HG03060 (cell line): Measurements from ENCODE around the gene CCDC149.

Experiments used
- ATAC-seq: cut with Tn5 transposase; IDR thresholded peaks from one replicate; pipeline ENCODE4 v1.9.1; 2021; ENCODE audit warnings: low read depth, moderate number of reproducible peaks; ENCODE audit not compliant: unreplicated experiment

Gene CCDC149

DNA sequence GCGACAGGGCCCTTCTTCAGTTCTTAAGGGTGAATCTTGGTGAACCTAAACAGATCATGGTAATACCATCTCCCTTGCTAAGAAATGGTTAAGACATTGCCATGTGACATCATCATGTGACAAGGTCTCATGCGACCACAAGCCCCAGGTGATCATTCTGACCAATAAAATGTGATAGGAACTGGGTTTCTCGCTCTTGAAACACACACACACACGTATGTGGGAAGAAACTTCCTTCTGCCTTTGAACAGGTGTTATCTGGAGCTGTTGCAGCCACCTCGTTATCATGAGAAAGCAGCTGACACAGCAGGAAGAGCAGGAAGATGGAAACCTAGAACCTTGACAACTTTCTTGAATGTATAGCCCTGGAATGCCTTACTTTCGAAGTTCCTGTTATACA is 107.3 kb downstream of the CCDC149 start:
- no peak for ATAC-seq

DNA sequence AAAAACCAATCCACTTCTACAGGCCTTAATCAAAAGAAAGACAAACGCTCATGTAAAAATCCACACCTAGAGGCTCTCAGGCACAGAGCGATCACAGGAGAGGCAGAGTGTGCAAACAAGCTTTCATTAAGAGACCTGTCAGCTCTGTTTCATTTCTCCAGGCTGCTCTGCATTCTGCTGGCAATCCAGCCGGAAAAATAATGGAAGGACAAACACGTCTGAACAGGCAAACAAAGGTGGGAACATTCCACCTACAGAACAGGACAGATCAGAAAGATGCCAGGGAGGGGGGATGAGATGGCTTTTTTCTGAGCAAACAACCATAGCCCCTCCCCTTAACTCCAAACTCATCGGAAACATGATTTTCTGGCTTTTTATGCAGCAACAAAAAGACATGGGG is 107.8 kb downstream of the CCDC149 start:
- ATAC-seq = no peak

DNA sequence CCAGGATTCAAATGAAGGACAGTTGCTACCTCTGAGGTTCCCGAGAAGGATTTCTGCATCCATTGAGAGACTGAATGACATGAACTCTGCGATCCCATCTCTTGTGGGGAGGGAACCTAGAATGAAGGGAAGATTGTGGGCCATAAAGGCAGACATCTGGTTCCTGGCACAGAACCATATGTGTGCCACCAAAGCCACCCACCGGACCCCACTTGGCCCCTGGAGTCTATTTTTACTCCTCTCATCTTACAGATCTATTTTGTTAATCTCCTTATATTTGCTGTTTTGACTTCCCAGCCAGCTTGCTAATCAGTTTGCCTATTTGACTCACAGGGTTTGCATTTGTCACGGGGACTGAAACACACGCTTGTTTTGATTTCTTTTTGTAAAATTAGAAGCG is 110.2 kb downstream of the CCDC149 start:
- no peak for ATAC-seq

DNA sequence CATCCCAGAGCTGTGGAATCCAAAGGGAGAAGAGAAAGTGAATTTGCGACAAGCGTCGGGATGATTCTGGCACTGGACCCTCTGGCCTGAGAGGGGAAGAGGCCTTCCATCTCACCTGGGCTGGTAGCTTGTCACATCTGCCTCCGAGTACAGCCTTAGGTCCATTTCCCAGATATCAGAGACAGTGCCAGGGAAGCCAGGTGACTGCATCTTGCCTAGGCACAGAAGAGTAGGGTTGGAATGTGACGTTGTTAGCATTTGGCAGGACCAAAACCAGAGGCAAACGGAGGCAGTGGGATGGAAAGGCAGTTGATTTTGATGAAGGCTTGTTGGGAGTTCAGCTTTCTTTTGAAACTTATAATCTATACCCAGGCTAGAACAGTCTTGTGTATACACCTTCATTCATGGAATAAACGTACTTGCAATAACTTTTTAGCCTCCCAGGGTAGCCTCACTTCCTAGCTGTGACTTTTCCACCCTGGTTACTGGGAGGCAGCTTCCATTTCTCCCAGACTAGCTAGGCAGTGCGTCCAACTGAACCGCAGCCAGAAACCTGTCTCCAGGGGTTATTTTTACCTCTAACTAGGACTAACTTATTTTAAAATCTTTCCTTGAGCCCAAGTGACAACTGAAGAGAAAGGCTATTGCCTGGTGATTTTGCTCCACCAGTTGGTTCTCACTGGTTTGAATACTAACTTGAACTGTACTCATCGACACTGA is 111.5 kb downstream of the CCDC149 start:
- no peak for ATAC-seq

DNA sequence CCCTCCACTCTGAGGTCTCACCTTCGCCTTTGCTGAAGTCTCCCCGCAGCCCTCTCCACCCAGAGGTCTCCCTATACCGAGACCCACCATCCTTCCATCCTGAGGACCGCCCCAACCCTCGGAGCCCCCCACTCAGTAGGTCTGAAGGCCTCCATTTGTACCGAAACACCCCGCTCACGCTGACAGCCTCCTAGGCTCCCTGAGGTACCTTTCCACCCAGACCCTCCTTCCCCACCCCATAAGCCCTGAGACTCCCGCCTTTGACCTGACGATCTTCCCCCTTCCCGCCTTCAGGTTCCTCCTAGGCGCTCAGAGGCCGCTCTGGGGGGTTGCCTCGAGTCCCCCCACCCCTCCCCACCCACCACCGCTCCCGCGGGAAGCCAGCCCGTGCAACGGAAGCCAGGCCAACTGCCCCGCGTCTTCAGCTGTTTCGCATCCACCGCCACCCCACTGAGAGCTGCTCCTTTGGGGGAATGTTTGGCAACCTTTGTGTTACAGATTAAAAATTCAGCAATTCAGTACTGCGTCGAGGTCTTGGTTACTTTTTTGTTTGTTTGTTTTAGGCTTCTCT is 112.4 kb downstream of the CCDC149 start:
- ATAC-seq = no peak

DNA sequence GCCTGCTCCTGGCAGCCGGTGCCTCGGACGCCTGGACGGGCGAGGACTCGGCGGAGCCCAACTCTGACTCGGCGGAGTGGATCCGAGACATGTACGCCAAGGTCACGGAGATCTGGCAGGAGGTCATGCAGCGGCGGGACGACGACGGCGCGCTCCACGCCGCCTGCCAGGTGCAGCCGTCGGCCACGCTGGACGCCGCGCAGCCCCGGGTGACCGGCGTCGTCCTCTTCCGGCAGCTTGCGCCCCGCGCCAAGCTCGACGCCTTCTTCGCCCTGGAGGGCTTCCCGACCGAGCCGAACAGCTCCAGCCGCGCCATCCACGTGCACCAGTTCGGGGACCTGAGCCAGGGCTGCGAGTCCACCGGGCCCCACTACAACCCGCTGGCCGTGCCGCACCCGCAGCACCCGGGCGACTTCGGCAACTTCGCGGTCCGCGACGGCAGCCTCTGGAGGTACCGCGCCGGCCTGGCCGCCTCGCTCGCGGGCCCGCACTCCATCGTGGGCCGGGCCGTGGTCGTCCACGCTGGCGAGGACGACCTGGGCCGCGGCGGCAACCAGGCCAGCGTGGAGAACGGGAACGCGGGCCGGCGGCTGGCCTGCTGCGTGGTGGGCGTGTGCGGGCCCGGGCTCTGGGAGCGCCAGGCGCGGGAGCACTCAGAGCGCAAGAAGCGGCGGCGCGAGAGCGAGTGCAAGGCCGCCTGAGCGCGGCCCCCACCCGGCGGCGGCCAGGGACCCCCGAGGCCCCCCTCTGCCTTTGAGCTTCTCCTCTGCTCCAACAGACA is 113.1 kb downstream of the CCDC149 start:
- no peak for ATAC-seq

DNA sequence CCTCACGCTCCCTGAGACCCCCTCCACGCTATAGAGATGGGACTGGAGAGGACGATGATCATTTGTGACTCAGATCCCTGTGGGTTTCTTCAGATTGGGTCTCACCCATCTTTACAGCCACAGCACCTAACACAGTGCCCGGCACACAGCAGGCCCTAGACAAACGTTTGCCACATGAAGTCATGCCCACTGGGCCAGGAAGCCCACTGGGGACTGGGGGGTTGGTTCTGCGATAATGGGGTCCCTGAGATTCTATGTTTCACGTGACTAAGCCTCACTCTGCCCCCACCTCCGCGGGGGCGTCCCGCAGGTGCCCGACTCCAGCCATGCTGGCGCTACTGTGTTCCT is 113.7 kb downstream of the CCDC149 start:
- ATAC-seq = no peak

DNA sequence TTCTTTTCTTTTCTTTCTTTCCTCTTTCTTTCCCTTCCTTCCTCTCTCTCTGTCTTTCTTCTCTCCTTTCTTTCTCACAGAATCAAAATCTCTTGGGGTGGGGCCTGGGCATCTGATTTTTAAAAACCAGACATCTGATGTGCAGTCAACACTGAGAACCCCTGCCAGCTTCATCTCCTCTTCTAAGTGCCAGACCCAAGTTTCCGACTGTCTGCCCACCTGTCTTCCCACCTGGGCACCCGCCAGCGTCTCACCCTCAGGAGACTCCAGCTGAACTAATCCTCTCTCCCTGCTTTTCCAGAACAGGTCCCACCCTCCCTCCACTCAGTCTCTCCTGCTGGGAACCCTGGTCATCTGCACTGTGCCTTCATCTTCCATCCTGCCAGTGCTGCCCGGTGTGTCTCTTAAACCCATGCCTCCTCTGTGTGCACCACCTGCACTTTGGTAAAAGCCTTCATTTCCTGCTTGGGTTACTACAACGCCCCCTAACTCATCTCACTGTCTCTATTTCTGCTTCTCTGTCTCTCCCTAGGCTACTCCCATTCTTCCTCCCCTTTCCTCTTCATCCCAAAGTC is 114.7 kb downstream of the CCDC149 start:
- no peak for ATAC-seq

DNA sequence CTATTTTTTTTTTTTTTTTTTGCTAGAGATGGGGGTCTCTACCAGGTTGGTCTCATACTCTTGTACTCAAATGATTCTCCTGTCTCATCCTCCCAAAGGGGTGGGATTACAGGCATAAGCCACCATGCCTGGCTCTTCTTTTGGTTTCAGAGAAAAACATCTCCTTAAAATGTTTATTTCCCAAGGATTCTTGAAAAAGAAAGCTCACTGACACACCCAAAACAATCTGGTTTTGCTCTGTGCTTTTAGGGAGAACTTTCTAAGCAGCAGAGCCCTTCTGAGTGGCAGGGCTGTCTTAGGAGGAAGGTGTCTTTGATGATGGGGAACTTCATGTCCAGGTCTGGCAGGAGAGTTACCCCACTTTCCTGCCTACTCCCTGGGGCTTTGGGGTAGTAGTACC is 116.2 kb downstream of the CCDC149 start:
- ATAC-seq = no peak

DNA sequence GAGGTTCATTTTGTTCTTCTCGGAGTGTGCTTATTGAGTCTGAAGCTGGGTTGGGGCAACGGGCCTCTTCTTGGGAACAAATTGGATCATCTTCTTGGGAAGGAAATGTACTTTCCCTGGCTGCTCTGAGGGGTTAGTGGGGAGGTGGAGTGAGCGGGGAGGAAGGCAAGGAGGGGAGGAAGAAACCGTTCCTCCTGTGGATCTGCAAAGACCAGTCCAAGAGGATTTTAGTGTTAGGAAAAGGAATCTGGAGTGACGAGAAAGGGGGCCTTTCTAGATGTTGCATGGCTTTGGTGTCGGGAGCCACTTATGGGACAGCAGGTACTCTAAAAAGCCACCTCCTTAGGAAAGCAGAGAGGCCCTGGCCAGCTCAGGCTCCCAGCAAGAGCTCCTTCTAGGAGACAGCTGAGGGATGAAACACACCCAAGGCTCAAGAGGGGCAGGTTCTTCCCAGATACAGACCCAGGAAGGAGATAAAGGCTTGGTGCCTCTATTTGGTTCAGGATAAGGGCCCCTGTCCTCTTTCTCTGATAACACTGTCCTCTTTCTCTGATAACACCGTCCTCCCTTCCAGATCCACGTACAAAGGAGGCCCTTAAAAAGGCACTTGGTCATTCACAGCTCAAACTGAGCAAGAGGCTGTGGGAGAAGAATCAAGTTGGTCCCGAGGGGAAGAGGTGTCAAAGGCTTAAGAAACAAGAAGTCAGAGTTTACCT is 117.0 kb downstream of the CCDC149 start:
- ATAC-seq = no peak

DNA sequence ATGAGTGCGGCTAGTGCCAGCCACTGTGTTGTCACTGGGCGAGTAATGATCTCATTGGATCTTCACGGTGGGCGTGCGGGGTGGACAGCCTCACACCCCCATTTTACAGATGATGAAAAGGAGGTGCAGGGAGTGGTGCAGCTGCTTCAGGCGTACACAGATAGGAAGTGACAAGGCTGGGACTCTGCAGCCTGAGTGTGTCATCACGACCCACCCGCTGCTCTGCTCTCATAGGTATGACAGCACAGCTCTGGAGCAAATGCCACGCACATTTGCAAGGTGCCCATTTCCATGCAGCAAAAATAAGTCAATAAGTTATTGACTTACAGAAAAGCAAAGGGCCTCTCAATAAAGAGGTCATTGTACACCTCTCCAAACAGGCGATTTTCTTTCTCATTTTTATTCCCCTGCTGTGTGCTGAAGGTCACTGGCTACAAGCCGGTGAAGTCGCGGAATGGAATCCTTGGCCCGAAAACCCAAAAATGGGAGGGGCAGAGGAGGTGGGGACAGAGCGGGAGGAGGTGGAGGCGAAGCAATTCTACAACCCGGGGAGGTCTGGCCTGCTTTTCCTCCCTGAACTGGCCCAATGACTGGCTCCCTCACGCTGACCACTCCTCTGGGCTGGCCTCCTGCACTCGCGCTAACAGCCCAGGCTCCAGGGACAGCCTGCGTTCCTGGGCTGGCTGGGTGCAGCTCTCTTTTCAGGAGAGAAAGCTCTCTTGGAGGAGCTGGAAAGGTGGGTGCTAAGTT is 117.8 kb downstream of the CCDC149 start, which contains the start of gene SOD3:
Gene SOD3 (plus strand): TSS at position 658 of the 750 bp plus-strand sequence. CDS start 3,949 bp downstream, outside the sequence.
- ATAC-seq = no peak

DNA sequence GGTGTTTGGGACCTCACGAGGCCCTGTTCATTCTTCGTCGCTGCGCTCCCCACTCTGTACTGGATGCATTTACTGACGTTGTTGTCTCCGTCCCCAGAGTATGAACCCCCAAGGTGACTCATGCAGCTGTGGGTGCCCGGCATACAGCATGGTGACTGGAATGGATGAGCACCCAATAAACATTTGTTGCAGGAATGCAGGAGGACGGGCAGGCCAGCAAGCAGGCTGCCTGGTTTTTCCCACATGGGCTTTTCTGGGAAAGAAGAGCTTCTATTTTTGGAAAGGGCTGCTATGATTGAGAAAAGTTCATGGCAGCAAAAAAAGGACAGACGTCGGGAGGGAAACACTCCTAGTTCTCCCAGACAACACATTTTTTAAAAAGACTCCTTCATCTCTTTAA is 118.4 kb downstream of the CCDC149 start:
- no peak for ATAC-seq

DNA sequence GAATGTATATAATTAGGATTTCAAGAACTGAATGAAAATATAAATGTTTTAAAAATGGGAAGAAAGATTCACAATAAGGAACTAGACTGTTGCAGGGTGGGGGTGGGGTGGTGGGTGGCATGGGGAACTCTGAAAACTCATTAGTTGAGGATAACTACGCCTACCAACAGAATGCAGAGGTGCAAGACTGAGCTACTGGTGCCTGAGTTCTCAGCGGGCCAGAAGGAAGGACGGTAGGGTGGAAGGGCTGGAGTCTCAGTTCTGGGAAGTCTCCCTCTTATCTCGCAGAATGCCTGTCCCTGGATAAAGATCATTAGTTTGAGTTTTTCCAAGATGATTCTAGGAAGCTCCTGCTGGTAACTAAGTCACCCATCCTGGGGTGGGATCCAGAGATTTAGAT is 118.8 kb downstream of the CCDC149 start:
- ATAC-seq = no peak

DNA sequence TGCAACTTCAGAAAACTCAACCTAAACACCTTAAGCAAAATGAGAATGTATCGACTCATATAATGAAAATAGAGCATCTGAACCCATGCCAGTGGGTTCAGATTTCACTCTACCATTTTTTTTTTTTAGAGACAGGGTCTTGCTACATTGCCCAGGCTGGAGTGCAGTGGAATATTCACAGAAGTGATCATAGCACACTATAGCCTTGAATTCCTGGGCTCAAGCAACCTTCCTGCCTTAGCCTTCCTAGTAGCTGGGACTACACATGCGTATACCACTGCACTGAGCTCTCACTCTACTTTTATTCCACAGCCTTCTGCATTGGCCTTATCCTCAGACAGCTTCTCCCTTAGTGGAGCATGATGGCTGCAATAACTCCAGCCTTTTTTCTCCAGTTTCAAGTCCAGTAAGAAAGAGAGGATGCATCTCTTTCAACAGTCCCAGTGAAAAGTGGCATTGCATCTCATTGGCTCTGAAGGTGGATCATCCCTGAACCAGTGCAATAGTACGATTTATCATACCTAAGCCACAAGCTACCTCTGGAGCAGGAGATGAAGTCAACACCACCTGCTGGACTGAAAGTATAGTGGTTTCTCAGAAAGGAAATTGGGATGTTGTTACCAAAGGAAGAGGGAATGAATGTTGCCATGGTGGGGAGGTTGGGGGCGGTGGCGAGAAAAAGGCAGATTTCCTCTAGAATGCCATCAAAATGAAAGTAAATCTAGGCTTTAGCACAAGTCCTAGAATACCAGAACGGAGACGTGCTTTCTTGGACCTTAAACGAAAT is 119.4 kb downstream of the CCDC149 start:
- ATAC-seq = no peak

DNA sequence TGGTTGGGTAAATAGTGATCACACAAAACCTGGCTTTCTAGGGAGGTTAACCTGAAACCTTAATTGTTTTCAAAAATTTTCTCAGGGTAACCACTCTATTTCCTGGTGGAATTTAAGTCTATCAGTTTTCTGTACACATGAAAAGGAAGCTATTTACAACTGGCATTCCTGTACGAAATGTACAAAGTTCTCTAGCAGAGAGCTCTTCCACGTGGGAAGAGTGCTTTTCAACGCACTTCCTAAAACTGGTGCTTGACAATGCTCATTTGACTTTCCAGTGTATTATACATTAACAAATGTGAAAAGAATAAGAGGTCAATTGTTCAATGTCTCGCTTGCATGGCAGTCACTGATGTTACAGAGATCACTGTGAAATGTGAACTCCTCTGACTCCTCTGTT is 120.3 kb downstream of the CCDC149 start:
- ATAC-seq = no peak

DNA sequence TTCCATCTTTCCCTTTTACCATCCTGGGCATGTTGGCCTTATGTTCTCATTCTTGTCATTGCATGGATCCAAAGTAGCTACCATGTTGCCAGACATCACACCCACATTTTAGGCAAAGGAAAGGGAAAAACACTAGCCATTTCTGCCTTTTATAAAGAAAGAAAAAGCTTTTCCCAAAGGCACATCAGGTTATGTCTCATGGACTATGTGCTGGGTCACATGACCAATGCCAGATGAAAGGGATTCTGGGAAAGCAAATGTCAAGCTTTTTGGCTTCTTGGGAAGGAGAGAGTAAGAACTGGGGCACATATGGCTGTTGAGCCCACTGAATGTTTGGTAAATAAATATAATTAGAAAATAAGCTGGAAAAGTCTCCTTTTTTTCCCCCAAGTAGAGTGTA is 121.8 kb downstream of the CCDC149 start:
- no peak for ATAC-seq

DNA sequence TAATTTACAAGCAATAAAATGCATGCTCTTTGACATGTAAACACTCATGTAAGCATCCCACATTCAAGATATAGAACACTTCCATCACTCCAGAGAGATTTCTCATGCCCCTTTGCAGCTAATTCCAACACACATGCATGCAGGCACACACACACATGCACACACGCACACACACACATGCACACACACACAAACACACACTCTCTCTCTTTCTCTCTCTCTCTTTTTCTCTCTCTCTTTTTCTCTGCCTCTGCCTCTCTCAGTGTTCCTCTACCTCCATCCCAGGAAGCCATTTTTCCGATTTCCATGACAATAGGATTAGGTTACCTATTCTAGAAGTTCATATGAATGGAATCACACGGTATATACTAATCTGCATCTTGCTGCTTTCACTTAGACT is 129.3 kb downstream of the CCDC149 start:
- ATAC-seq = no peak

DNA sequence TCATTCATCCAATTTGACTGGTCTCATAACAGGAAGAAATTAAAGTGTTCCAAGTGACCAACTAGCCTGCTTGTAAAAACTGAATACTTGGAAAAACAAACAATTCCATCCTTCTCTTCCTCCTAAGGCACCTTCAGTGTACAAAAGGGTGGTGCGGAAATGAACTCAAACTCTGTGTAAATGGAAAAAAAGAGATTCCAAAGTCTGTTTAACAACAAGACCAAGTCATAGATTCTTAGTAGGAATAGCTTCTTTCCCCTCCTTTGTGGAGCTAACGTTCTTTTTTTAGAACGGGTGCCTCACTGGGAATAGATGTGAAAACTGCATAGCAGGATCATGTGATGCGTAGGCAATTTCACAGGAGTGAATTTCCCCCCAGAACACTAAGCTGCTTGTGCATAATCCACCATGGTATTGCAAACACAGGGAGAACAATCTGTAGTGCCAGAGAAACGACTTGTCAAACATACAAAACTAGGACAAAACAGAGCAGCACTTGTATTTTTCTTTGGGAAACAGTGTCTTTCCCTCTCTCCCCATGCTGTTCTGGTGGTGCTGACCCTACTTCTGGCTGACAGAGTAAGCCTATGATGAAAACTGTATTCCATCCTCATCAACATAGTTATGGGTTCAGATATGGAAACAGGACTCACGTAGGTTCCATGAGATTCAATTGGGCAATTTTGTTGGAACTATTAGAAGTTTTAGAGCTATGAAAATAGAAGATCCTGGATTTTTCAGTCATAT is 130.7 kb downstream of the CCDC149 start:
- no peak for ATAC-seq
